GM06990 (cell line): ENCODE results near the gene PRRT1.
"Not testable (repeated sequence)": the region's sequence is repeated elsewhere in the genome, so short reads cannot be mapped to it uniquely, and the experiment has no call there.

Experiments
- DNase-seq: peaks from one replicate; pipeline ENCODE4 v3.0.0-alpha.2; 2011; ENCODE audit not compliant: insufficient read length; ENCODE audit errors: extremely low read depth
- H3K27me3 ChIP-seq: replicated peaks from 2 replicates; pipeline ENCODE4 v1.6.0; 2011; ENCODE audit warnings: low read length; ENCODE audit not compliant: control insufficient read depth, insufficient read depth
- H3K36me3 ChIP-seq: 2 replicates; pipeline ENCODE4 v1.5.1; 2011; ENCODE audit warnings: low read length; ENCODE audit not compliant: control insufficient read depth, insufficient read depth
- H3K4me3 ChIP-seq: replicated peaks from 2 replicates; pipeline ENCODE4 v1.5.1; 2011; ENCODE audit warnings: low read depth, mild to moderate bottlenecking, control low read depth, low read length
- TF ChIP-seq, protein P1 (sequence below): IDR thresholded peaks from 2 replicates; pipeline ENCODE4 v1.5.1; 2011; ENCODE audit warnings: low read length, control low read depth, mild to moderate bottlenecking, inconsistent platforms; ENCODE audit not compliant: insufficient read depth, poor library complexity, severe bottlenecking

The PRRT1 gene

DNA sequence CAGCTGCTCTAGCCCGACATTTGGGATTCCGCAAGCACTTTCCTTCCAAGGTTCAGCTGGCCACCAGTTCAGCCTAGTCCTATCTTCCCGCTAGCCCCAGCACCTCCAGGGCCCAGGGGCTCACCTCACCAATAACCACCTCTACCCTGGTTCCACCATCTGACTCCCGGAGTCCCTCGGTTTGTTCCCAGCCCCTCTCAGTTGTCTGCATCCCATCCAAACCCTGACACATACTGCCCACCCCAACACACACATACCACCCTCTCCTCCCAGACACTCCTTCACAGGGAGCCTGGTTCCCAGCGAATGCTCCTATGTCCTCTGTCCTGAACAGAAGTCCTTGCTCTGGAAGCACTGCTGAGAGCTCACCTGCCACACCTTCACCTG is 43.0 kb downstream of the PRRT1 start:
- TF ChIP-seq, protein P1, sequence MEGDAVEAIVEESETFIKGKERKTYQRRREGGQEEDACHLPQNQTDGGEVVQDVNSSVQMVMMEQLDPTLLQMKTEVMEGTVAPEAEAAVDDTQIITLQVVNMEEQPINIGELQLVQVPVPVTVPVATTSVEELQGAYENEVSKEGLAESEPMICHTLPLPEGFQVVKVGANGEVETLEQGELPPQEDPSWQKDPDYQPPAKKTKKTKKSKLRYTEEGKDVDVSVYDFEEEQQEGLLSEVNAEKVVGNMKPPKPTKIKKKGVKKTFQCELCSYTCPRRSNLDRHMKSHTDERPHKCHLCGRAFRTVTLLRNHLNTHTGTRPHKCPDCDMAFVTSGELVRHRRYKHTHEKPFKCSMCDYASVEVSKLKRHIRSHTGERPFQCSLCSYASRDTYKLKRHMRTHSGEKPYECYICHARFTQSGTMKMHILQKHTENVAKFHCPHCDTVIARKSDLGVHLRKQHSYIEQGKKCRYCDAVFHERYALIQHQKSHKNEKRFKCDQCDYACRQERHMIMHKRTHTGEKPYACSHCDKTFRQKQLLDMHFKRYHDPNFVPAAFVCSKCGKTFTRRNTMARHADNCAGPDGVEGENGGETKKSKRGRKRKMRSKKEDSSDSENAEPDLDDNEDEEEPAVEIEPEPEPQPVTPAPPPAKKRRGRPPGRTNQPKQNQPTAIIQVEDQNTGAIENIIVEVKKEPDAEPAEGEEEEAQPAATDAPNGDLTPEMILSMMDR, result no peak
- H3K4me3 ChIP-seq, result no peak overlapping the region
- H3K36me3 ChIP-seq, result peaks cover 4% of the 10 kb centered on the region
- no peaks in the 10 kb centered on the region; the same call in 1 of the 2 replicates for H3K27me3 ChIP-seq
- DNase-seq, result no peak

DNA sequence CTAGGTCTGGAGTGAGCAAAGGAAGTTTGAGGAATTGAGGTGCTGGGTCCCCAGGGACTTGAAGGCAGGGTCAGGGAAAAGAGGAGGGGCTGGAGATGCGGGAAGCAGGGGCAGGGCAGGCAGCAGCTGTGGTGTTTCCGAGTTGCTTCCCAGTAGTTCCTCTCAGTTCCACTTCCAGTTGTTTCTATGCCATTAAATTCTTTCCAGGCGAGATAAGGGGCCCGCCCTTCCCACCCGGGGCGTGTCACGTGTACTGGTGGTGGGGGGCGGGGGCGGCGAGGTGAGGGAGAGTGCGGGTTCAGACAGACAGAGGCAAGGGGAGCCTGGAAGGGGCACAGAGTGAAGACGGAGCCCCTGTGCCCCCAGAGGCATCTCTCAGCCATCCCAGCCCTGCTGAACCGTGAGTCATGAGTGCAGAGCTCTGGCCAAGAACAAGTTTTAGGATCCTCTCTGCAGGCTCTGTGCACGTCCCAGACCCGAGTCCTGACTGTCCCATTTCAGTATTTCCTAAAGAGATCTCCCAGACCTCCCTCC is 43.6 kb downstream of the PRRT1 start:
- no peak for DNase-seq

DNA sequence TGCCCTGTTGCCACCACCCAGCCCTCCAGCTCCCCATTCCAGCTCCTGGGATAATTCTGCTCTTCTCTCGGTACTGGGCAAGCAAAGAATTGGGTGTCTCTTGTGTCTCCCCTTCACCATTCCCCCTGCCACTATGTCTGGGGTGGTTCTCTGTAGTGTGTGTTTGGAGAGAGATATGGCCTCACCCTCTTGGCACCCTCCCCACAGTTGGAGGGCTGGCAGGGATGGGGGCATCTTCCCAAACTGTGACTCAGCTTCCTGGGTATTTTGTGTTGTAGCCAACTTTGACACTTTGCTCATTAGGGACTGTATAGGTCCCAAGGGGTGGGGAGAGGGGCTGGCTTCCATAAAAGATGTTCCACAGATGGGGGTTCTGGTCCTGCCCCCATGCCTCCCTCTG is 44.3 kb downstream of the PRRT1 start:
- DNase-seq, result no peak
- H3K4me3 ChIP-seq, result no peak overlapping the region
- TF ChIP-seq, protein P1, result no peak
- no peaks in the 10 kb centered on the region; the same call in 1 of the 2 replicates for H3K27me3 ChIP-seq
- peaks cover 2% of the 10 kb centered on the region for H3K36me3 ChIP-seq

More for the DNA sequence above, 43.6 kb downstream of the PRRT1 start:
- TF ChIP-seq, protein P1, result no peak
- peaks cover 2% of the 10 kb centered on the region for H3K36me3 ChIP-seq
- no peak overlapping the region for H3K4me3 ChIP-seq
- H3K27me3 ChIP-seq, result no peaks in the 10 kb centered on the region; the same call in 1 of the 2 replicates

DNA sequence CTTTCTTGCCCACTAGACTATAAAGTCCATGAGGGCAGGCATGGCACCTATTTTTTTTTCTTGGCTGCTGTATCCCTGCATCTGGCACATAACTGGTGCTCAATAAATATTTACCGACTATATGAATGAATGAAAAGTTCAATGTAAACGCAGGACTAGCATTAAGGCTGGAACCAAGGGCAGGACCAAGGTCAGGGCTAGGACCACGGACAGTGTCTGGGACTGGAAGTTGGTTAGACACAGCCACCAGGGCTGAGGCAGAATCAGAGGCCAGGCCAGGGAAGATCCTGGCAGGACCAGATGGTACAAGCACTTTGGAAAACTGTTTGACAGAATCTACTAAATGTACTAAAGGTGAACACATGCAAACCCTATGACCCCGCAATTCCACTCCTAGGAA is 46.3 kb downstream of the PRRT1 start:
- Histone ChIP-seq H3K27me3 (no peaks in the 10 kb centered on the region; the same call in 1 of the 2 replicates), H3K36me3 (no peaks in the 10 kb centered on the region), H3K4me3 (no peak overlapping the region)
- TF ChIP-seq, protein P1, result no peak
- no peak for DNase-seq

DNA sequence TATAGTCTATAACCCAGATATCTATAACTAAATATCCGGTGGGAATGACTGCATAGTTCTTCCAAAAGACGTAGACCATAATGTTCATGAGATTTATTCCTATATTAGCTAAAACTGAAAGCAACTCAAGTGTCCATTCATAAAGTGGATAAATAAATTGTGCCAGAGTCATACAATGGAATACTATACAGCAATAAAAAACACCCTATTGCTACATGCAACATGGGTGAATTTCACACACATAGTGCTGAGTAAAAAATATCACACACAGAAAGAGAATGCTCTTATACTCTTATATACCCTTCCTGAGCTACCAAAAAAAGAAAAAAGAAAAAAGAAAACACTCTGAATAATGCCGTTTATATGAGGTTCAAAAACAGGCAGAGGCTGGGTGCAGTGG is 49.5 kb downstream of the PRRT1 start:
- Histone ChIP-seq H3K27me3 (no peaks in the 10 kb centered on the region; the same call in 1 of the 2 replicates), H3K4me3 (no peak overlapping the region), H3K36me3 (no peaks in the 10 kb centered on the region)
- TF ChIP-seq, protein P1, result no peak
- no peak for DNase-seq

DNA sequence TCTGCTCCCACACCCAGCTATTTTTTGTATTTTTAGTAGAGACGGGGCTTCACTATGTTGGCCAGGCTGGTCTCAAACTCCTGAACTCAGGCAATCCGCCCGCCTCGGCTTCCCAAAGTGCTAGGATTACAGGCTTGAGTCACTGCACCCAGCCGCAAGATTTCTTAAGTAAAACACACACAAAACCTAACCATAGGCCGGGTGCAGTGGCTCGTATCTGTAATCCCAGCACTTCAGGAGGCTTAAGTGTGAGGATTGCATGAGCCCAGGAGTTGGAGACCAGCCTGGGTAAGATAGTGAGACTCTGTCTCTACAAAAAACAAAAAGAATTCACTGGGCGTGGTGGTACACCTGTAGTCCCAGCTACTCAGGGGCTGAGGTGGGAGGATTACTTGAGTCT is 51.5 kb downstream of the PRRT1 start:
- H3K27me3 ChIP-seq, H3K36me3 ChIP-seq, DNase-seq, H3K4me3 ChIP-seq: not testable (repeated sequence)
